ENCODE results near the gene MYO18A.
"Not testable (repeated sequence)": the region's sequence is repeated elsewhere in the genome, so short reads cannot be mapped to it uniquely, and the experiment has no call there.

The MYO18A gene

DNA sequence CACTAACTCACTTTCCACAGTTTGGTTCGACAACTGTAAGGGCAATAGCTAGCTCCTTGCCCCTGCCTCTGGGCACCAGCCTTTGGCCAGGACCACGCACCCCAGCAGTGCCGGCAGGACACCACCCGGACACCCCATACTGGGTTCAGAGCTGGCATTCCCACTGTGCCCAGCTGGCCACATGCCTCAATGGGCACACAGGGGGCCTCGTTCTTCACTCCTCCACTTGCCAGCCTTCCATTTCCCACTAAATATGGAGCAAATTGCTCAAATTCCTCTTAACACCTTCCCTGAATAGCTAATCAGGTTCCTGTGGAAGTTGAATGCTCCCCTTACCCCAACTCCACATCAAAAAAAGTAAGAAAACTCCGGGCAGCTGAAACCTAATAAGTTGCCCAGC, 84.8 kb downstream of the MYO18A start:
- no peak for DNase-seq

- DNase-seq, result no peak
Observed at GRCh38 chr17:29094101-29094708, 86.0 kb downstream of the MYO18A start.

DNA sequence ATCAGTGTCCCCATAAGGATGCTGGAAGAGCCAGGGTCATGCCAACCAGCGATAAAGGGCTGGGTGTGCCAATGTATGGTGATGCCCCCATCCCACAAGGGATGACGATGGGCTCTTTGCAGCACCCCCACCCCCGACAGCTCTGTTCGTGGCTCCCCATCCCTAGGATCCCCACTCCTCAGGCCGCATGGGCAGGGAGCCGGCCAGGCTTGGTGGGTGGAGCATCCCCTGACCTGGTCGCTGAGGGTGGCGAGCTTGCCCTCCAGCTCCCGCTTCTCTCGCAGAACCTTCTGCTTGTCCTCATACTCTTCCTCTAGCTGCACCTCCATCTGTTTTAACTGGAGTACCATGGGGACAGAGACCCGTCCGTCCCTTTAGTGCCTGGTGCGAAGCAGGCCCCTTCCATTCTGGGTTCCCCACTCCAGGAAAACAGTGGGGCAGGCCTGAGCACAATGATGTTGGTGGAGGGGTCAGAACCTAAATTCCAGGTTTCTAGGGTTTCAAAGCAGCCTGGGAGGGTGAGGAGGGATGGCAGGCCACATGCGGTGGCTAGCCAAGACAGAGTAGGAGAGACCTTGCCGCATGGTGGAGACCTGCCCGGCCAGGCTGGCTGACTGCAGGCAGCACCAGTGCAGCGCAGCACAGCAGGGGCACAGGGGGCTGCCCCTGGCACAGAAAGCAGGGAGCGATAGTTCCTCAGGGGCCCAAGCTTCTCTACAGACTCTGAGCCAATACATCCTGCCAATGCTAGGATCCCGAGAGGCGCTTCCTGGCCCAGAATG, 86.9 kb downstream of the MYO18A start:
- no peak for DNase-seq

DNA sequence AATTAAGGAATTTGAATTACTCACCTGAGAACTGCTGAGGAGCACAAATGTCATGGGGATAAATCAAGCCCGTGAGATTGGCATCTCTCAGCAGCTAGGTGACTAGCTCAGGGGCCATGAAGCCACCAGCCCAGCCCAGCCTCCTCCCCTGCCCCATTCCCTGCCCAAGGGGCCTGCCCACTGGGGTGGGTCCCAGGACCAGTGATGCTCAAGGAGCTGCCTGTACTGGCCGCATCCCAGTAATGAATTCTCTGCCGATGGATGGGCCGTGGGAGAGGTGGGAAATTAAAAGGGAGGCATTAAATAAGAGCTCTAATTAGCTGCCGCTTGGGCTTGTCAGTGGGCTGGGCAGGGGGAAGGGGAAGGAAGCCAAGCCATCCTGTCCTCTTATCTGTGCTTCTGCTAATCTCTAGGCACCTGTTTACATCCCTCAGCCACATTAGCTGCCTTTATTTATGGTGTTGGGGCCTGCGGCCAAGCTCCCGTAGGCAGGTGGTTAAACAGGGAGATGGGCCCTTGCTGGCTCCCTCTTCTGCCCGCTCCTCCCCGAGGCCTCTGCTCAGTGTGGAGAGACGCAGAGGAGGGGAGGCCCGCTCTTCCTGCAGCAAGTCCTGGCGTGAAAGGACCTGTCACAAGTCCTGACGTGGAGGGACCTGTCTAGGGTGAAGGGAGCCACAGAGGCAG, 88.5 kb downstream of the MYO18A start:
- DNase-seq, result peak; percentile 82 to 91

- peak; percentile 22 to 69 for DNase-seq
Observed at GRCh38 chr17:29090750-29091605, 89.2 kb downstream of the MYO18A start.

GRCh38 chr17:29090108-29090507, 90.1 kb downstream of the MYO18A start:
- peak in 1 of 2 experiments; percentile 41 for DNase-seq

DNA sequence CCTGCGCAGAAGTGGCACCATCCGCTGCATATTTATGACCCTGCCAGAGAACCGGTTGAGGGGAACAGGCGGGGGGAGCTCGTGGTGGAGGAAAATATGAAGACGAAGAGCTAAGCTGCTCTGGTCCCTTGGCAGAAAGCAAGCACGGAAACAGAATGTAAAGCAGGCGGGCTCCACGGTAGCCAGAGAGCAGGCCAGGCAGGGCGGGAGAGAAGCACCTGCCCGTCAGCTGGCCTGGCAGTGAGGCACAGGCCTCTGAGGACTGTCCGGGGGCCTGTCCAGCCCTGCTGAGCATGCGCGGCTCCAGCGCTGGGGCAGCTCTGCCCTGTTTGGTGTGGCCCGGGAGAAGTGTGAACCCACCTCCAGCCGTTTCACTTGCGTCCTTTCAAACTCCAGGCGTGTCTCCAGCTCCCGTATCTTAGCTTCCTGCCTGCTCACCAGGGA, 90.6 kb downstream of the MYO18A start:
- DNase-seq, result peak; percentile 52 to 83

DNA sequence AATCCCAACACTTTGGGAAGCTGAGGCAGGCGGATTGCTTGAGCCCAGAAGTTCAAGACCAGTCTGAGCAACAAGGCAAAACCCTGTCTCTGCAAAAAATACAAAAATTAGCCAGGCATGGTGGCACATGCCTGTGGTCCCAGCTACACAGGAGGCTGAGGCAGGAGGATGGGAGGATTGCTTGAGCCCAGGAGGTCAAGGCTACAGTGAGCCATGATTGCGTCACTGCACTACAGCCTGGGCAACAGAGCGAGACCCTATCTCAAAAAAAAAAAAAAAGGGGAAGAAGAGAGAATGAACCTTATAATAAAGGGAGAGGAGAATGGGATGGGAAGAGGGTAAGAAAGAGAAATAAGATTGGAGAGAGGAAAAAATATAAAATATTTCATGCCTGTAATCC, 91.4 kb downstream of the MYO18A start:
- not testable (repeated sequence) for DNase-seq

GRCh38 chr17:29086628-29087332, 93.4 kb downstream of the MYO18A start:
- DNase-seq, result no peak

- no peak for DNase-seq
Observed at GRCh38 chr17:29085223-29085622, 95.0 kb downstream of the MYO18A start.

DNA sequence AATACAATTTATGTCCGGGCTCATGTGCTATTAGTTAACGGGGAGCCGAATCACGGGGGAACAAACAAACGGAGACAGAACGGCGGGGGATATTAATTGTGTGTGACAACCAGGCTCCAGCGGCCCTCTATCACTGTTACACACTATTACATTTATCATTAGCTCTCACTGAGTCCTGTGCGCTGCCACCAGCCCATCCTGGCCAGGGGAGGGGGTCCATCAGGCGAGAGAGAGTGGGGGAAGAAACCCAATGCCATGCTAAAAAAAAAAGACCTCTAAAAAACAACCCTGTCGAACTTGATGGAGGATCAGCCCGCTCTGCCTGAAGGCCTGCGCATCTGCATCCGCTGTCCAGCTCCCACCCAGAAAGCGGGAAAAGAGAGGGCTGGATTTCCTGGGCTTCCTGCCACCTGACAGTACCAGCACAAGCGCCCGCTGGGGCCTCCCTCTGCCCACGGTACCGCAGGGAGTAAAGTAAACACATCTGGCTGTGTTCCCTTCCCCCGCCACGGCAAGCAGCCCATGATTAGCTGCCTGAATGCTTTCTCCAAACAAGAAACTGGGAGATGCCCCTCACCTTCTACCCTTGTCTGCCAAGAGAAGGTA, 95.6 kb downstream of the MYO18A start:
- peak in 1 of 2 experiments; percentile 21 for DNase-seq

GRCh38 chr17:29080965-29081364, 99.2 kb downstream of the MYO18A start:
- DNase-seq, result no peak

- no peak for DNase-seq
Observed at GRCh38 chr17:29080323-29080722, 99.9 kb downstream of the MYO18A start.

DNA sequence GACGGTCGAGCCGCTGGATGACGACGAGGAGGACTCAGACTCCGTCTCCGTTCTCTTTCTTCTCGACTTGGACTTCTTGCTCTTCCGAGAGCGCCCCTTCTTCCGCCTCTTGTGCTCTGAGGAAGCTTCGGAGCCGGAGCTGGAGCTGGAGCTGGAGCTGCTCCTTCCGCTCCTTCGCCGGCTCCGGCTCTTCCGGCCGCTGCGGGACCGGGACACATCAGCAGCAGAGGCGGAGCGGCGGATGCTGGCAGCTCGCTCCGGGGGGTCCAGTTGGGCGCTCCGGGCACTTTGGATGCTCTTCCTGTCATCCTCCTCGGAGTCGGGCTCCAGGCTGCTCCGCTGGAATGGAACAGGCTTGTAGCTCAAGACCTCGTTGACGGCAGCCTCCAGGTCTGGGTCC, 100.3 kb downstream of the MYO18A start:
- no peak for DNase-seq

DNA sequence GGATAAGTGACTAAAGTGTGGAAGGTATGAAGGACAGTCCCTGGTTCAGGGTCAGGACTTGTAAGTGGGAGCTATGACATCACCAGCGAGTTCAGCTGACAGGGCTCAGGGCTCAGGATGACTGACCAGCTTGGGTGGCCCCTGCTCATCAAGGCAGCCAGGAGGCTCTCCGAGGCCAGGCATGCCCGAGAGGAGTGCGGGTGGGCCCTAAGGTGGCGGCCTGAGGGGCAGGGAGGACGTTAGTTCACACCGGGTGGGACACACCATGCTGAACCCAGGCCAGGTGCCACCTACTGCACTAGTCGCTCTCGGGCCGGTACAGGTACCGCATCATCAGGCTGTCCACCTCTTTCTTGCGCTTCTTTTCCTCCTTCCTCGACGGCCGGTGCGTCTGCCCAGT, 100.8 kb downstream of the MYO18A start:
- DNase-seq, result no peak

DNA sequence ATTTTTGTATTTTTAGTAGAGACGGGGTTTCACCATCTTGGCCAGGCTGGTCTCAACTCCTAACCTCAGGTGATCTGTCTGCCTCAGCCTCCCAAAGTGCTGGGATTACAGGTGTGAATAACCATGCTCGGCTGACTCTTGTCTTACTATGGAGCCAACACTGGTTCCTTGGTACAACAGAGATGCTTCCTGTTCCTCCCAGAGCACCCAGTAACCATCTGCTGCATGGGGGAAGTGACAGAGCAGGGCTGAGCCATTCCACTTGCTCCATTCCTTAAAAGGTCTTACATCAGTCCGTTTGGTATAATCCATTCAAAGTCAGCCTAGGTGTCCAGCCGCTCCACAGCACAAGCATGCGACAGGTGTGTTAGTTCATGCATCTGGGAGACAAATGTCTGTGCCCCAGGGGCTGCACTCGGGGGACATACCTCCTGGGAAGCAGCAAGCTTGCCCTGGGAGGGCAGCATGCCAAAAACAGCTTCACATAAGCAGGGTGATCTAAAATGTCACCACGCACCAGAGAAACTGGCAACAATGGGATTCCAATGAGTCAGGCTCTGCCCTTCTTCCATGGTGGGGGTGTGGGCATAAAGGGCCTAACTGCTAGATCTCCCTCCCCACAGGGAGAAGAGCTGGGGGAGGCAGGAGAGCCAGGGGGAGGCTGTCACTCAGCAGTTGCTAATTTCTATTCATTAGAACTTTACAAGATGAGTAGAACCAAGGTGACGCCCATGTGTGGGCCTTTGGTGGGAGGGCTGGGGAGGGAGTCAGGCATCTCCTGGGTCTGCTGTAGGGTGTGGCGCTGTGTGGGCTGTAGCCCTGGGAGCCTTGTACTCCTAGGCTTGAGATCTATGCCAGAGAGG, 101.8 kb downstream of the MYO18A start:
- no peak for DNase-seq

DNA sequence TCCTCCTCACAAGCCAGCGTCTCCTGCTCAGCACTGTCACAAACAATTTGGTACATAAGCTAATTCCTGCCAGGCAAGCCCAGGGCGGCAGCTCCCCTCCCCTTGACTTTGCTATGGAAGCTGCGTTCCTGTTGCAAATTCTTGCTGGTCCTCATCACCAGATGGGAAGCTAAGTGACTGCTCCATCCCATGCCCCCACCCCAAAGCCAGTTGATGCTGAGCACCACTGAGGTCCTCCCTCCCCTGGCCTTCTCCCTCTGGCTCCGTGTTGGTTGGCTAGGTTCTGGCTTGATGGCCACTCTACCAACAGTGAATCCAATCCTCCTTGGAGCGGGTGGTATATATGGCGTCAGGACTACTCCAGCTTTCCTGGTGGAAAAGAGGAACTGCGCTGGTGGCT, 102.9 kb downstream of the MYO18A start:
- DNase-seq, result no peak

DNA sequence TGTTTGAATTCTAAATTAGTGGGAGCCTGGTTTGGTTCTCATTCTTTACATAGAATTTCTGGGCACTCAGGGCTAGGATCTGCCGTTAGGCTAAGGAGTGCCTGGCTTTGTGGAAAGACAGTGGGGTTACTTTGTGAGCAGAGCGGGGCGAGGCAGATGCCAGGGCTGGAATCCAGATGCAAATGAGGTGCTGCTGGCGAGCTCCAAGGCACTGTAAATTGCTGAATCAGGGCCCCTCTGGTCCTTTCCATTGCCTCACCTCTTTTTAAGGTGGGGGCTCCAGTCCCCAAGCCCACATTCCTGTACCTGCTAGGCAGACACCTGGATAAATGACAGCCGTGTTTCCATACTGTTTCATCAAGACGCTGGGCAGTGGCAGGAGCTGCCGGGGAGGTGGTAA, 103.5 kb downstream of the MYO18A start:
- no peak for DNase-seq

DNA sequence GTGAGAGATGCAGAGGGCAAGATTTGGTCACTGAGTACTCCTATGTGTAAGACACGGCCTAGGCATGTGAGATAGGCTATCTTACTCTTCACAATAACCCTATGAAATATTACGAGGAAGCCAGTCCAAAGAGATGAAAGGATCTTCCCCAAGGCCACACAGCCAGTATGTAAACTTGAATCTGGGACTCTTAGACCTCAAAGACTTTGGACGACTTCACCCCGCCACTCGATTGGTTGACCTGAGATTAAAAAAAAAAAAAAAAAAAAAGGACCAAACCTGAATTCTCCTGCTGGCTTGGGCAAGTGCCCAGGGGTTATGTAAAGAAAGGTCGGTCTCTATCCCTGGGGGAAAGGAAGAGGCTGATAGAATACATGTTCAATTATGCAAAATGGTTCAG, 104.1 kb downstream of the MYO18A start:
- no peak for DNase-seq

GRCh38 chr17:29074488-29074887, 105.7 kb downstream of the MYO18A start:
- no peak for DNase-seq

- DNase-seq, result peak; percentile 79 to 89
Observed at GRCh38 chr17:29073520-29073919, 106.7 kb downstream of the MYO18A start.
